ENCODE measurements around the gene CEMP1. TPM values are rescaled to one million over a fixed set of nuclear protein-coding genes. Genes with fewer than 3 reads are reported as not detected.
"Not testable (repeated sequence)": the region's sequence is repeated elsewhere in the genome, so short reads cannot be mapped to it uniquely, and the experiment has no call there.

CEMP1 gene
- total RNA-seq, 6 donors from 2014 or later = 0.91 to 17.0 (median 5.4) TPM

DNA sequence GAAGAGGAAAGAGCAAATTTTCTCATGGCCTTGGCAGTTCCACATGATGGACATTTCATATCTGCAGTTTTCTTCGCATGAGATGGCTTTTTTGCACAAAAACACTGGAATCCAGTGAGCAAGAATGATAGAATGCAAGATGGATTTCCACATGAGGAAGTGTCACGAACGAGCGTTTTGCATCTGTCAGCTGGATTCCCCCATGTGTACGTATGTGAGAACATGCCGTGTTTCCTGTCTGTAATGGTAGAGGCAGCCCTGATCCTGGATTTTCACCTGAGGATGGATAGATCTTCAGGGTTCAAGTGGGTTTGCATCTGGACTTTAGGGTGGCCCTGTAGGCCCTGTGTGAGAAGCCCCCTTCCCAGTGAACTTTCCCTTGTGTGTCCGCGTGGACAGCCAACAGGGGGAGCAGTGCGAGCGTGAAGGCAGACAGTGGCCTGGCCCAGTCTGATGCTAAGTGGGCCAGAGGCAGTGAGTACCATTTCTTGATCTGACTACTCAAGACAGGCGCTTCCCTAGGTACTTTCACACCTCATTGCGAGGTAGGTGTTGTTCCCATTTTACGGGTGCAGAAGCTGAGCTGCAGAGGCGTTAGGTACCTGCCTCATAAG lies 8.7 kb upstream of the CEMP1 start:
- Histone ChIP-seq H3K4me1 (peaks cover 36 to 46% (median 38%) of the 10 kb centered on the region in 4 donors), H3K27ac (peak overlapping the region in 1 of 4 donors; percentile 25)
- TF ChIP-seq, protein P1, sequence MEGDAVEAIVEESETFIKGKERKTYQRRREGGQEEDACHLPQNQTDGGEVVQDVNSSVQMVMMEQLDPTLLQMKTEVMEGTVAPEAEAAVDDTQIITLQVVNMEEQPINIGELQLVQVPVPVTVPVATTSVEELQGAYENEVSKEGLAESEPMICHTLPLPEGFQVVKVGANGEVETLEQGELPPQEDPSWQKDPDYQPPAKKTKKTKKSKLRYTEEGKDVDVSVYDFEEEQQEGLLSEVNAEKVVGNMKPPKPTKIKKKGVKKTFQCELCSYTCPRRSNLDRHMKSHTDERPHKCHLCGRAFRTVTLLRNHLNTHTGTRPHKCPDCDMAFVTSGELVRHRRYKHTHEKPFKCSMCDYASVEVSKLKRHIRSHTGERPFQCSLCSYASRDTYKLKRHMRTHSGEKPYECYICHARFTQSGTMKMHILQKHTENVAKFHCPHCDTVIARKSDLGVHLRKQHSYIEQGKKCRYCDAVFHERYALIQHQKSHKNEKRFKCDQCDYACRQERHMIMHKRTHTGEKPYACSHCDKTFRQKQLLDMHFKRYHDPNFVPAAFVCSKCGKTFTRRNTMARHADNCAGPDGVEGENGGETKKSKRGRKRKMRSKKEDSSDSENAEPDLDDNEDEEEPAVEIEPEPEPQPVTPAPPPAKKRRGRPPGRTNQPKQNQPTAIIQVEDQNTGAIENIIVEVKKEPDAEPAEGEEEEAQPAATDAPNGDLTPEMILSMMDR (IDR thresholded peaks at IDR 0.05) = peak in 3 of 6 experiments; percentile 15 to 24 (median 16)
- 52 to 59% methylated on average over 6 to 12 of the region's 14 CpGs for WGBS, 2 donors
- not testable (repeated sequence) for H3K9me3 ChIP-seq; H3K27me3 ChIP-seq; ATAC-seq (ENCODE audit: low FRiP score in 2 of 2); H3K4me3 ChIP-seq; H3K36me3 ChIP-seq
- peak in 1 of 2 donors; percentile 30 for DNase-seq

DNA sequence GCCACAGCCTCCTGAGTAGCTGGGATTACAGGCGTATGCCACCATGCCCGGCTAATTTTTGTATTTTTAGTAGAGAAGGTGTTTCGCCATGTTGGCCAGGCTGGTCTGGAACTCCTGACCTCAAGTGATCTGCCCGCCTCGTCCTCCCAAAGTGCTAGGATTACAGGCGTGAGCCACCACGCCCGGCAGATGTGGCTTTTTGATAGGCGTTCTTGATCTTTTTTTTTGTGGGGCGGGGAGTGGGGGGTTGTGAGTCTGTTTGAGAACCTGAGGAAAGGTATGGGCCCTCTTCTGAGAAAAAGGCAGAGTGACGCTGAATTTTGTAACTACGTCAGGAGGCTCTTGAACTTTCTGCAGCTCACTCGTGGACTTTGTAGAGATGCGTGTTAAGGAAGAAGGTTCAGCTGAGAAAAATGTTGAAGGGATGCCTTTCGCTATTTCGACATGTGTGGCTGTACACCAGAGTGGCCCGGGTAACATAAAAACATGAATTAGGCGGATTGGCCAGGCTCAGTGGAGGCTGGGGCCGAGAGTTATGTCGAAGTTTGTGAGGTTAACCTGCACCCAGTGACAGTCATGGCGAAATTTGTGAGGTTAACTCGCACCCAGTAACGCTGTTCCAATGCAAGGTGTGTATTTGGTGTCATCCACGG lies 8.1 kb upstream of the CEMP1 start:
- not testable (repeated sequence) for H3K9me3 ChIP-seq; ATAC-seq (ENCODE audit: low FRiP score in 2 of 2); H3K27me3 ChIP-seq; DNase-seq; H3K36me3 ChIP-seq
- H3K4me3 ChIP-seq = peak overlapping the region in 2 of 4 donors; percentile 65 to 81
- 83 to 84% methylated on average over 24 of the region's 24 CpGs for WGBS, 2 donors
- peak overlapping the region in 1 of 4 donors; percentile 94 for H3K27ac ChIP-seq
- peaks cover 36 to 46% (median 38%) of the 10 kb centered on the region in 4 donors for H3K4me1 ChIP-seq

DNA sequence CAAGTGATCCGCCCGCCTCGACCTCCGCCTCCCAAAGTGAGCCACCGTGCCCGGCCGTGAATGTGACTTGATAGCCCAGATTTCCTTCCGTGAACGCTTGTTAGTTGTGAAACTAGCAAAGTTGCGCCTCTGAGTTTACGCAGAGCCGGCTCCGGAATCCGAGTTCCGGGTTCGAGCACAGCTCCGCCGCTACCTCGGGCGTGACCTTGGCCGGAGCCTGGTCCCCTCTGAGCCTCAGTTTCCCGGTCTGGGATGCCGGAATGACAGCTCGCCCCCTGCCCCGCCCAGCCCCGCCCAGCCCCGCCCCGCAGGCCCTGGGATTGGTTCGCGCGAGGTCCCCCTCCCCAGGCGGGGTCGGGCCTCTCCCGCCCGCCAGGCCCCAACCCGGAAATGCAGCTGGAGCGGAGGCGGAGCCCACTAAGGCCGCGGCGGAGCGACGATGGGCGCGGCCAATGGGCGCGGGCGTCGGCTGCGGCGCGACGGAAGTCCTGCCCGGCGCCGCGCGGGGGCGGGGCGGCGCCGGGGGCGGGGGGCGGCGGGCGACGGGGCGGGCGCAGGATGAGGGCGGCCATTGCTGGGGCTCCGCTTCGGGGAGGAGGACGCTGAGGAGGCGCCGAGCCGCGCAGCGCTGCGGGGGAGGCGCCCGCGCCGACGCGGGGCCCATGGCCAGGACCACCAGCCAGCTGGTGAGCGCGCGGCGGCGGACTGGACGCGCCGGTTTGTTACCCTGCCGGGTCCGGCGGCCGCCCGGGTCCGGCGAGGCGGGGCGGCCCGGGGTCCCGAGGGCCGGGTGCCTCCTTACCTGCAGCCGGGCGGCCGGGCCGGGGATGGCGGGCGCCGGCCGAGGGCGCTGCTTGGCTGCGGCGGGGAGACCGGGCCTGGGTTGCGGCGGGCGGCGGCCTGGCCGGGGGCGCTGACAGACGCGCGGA lies 6.5 kb upstream of the CEMP1 start, which contains the start of gene PDPK1:
TSS of gene PDPK1 (plus strand) at position 571 of the 929 bp plus-strand sequence. CDS start at position 663, 92 bp downstream.
- TF ChIP-seq, protein P1 (IDR thresholded peaks at IDR 0.05) = peak in 4 of 6 experiments; percentile 20 to 37 (median 28)
- no peak for TF ChIP-seq EP300 (IDR thresholded peaks at IDR 0.05)
- peak in 3 of 4 donors; percentile 17 to 62 (median 20) for TF ChIP-seq POLR2A (IDR thresholded peaks at IDR 0.05)
- TF ChIP-seq POLR2AphosphoS5 (IDR thresholded peaks at IDR 0.05) = peak; percentile 42 to 62
- Histone ChIP-seq H3K9me3 (no peaks in the 10 kb centered on the region), H3K27me3 (no peaks in the 10 kb centered on the region), H3K36me3 (no peaks in the 10 kb centered on the region), H3K27ac (peak within 1 kb of the TSS; percentile 87 to 94 (median 92)), H3K4me3 (peak within 1 kb of the TSS; percentile 65 to 95 (median 74)), H3K4me1 (peaks cover 37 to 57% (median 40%) of the 10 kb centered on the region in 4 donors)
- peak; percentile 95 to 98 for DNase-seq
- peak; percentile 92 to 95 for ATAC-seq (ENCODE audit: low FRiP score in 2 of 2)
- 0 to 1% methylated on average over 7 to 21 of the region's 126 CpGs for whole genome bisulfite sequencing, 2 donors

DNA sequence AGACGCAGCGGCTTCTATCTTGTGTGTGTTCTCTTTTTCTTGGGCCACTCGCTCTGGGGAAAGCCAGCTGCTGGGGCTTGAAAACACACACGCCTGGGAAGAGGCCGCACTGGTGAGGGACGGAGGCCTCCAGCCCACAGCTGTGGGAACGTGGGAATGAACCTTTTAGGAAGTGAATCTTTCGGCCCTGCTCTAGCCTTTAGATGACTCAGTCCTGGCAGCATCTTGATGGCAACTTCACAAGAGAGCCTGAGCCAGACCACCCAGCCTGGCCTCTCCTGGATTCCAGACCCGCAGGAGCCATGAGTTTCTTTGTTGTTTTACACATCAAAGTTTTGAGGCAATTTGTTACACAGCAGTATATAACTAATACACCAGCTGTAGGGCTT lies 4.4 kb upstream of the CEMP1 start:
- ATAC-seq (ENCODE audit: low FRiP score in 2 of 2) (peak in 1 of 2 donors; percentile 4), DNase-seq (no peak)
- no peaks in the 10 kb centered on the region for H3K9me3 ChIP-seq
- H3K27ac ChIP-seq = peak overlapping the region; percentile 41 to 94 (median 67)
- H3K4me1 ChIP-seq = peaks cover 38 to 65% (median 42%) of the 10 kb centered on the region in 4 donors
- H3K4me3 ChIP-seq = no peak overlapping the region
- no peaks in the 10 kb centered on the region for H3K36me3 ChIP-seq
- TF ChIP-seq POLR2AphosphoS5 (IDR thresholded peaks at IDR 0.05) (peak in 1 of 2 donors; percentile 3), POLR2A (IDR thresholded peaks at IDR 0.05) (peak in 1 of 4 donors; percentile 39), EP300 (IDR thresholded peaks at IDR 0.05) (no peak)
- TF ChIP-seq, protein P1 (IDR thresholded peaks at IDR 0.05) = no peak
- 73 to 78% methylated on average over 9 of the region's 9 CpGs for WGBS, 2 donors
- no peaks in the 10 kb centered on the region for H3K27me3 ChIP-seq

DNA sequence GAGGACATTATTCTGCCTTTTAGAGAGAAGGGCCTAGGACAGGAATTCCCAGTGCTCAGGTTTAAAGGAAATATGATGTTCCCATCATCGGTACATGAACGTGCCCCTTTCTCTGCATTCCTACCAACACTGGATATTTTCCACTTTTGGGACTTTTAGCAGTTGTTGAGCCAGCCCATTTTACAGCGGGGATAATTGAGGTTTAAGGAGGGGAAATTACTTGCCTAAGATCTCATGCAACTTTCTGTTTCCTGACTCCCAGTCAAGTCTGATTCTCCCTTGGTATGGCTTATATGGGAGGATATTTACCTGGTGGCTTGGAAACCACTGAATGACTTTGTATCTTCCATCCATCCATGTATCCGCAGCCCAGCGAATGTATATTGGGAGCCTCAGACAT lies 3.1 kb upstream of the CEMP1 start:
- H3K36me3 ChIP-seq; DNase-seq; H3K27ac ChIP-seq; ATAC-seq (ENCODE audit: low FRiP score in 2 of 2); H3K27me3 ChIP-seq; H3K9me3 ChIP-seq; H3K4me3 ChIP-seq: not testable (repeated sequence)
- H3K4me1 ChIP-seq = peaks cover 27 to 54% (median 30%) of the 10 kb centered on the region in 4 donors
- 83 to 91% methylated on average over 5 of the region's 5 CpGs for WGBS, 2 donors
